Heart left ventricle (tissue), 13 donors: ENCODE measurements around the gene MVB12B.

Source experiments
- POLR2A ChIP-seq, 2 donors: fragments of 450-650 bp; IDR thresholded peaks; one replicate each; pipeline ENCODE4 v1.6.1; 2017; ENCODE audit warnings: antibody characterized with exemption in 2 of 2, mild to moderate bottlenecking in 2 of 2, moderate library complexity in 2 of 2
- TF ChIP-seq, protein P1 (sequence below), 12 donors: fragments of 200-600 bp; sonication (generic) in 4 of 12; IDR thresholded peaks; one replicate each; pipeline versions ENCODE4 v1.5.0 to v1.8.0; 2018 to 2022; ENCODE audit warnings: antibody characterized with exemption in 12 of 12, mild to moderate bottlenecking in 5 of 12
- donor health status: ischemic (EF 13 %, LVEDD 7.1; RV severe dilation, severe dysfunction).
- donor health status: DM: no; HTN: yes; CAD: no.
- donor health status: DM: no; HTN: no; CAD: no.
- donor health status: ischemic (EF 25% LVEDD 6.9; RV normal size, moderate dysfunction).
- donor health status: ischemic (EF 25% LVEDD 5.7; RV mildly dilated, moderate dysfunction).
- donor health status: ischemic (EF 35%, LVEDD 5.7; RV mildly dilated, moderate dysfunction).
- donor health status: nonischemic (EF 11% LVEDD 7.7; RV severe dilation, severe dysfunction).
- donor health status: DM: yes; HTN: yes; CAD: no.
- donor health status: PGD.
- donor health status: ischemic (EF 29% LVEDD 5.4; RV normal size, mild dysfunction).
- donor health status: nonischemic (EF 23%, LVEDD 6.1; RV moderate dilation, normal function).

DNA sequence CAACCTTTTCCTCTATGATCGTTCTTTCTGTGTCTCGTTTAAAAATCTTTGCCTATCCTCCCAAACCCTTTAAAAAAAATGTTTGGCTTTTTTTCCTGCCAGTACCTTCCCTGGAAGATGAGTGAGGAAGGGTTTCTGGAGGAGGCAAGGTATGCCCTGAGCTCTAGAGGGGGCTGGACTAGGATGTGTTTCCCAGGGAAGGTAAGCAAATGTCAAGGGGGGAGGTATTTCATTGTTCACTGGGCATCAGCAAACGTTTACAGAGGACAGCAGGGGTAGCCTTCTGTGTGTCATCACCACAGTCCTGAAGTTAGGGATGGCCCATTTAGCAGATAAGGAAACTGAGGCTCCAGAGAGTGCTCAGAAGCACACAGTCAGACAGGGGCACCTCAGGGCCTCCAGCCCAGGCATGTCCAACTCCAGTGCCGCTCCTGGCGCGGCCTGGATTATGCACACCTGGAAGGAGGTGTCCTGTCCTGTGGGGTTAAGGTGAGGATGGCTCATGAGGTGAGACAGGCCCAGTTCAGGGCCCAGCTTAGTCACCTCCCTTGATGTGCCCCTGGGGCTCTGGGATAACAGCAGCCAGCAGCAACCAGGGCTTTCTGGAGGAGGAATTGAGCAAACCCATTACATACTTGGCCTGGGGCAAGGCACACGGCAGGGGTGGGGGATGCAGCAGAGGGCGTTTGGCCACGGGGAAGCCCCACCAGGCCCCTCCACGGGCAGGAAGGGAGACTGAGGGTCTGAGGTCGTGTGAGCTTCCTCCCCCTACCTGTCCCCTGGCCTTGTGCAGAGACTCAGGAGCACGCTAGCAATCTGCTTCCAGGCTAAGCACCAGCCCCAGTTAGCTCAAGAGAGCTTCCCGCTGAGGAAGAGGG lies 186.8 kb downstream of the MVB12B start:
- TF ChIP-seq, protein P1, sequence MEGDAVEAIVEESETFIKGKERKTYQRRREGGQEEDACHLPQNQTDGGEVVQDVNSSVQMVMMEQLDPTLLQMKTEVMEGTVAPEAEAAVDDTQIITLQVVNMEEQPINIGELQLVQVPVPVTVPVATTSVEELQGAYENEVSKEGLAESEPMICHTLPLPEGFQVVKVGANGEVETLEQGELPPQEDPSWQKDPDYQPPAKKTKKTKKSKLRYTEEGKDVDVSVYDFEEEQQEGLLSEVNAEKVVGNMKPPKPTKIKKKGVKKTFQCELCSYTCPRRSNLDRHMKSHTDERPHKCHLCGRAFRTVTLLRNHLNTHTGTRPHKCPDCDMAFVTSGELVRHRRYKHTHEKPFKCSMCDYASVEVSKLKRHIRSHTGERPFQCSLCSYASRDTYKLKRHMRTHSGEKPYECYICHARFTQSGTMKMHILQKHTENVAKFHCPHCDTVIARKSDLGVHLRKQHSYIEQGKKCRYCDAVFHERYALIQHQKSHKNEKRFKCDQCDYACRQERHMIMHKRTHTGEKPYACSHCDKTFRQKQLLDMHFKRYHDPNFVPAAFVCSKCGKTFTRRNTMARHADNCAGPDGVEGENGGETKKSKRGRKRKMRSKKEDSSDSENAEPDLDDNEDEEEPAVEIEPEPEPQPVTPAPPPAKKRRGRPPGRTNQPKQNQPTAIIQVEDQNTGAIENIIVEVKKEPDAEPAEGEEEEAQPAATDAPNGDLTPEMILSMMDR (IDR thresholded peaks at IDR 0.05) = no peak
- no peak for TF ChIP-seq POLR2A (IDR thresholded peaks at IDR 0.05)
